SKM-1 treated with dmso at 0.1 percent for 144 hours (cell line): ENCODE measurements around the gene STAT3.
"Not testable (repeated sequence)": the region's sequence is repeated elsewhere in the genome, so short reads cannot be mapped to it uniquely, and the experiment has no call there.

Experiments used
- DNase-seq: peaks from one replicate; lab custom pipeline; 2025; ENCODE audit not compliant: unreplicated experiment; lab: John Stamatoyannopoulos, UW

STAT3 gene

GRCh38 chr17:42317967-42318366 lies 70.3 kb downstream of the STAT3 start:
- not testable (repeated sequence) for DNase-seq

- no peak for DNase-seq
Measured at GRCh38 chr17:42317266-42317845, 70.9 kb downstream of the STAT3 start.

- no peak for DNase-seq
Measured at GRCh38 chr17:42316755-42317154, 71.5 kb downstream of the STAT3 start.

GRCh38 chr17:42315402-42316156 lies 72.7 kb downstream of the STAT3 start:
- DNase-seq = no peak

GRCh38 chr17:42313773-42314566 lies 74.3 kb downstream of the STAT3 start:
- DNase-seq = no peak

GRCh38 chr17:42313389-42313772 lies 74.9 kb downstream of the STAT3 start:
- no peak for DNase-seq

GRCh38 chr17:42312285-42313130 lies 75.7 kb downstream of the STAT3 start:
- no peak for DNase-seq

- DNase-seq = no peak
Measured at GRCh38 chr17:42312035-42312284, 76.3 kb downstream of the STAT3 start.

- peak; percentile 46 for DNase-seq
Measured at GRCh38 chr17:42311240-42312034, 76.8 kb downstream of the STAT3 start.

GRCh38 chr17:42310787-42311215 lies 77.4 kb downstream of the STAT3 start:
- DNase-seq = no peak

- no peak for DNase-seq
Measured at GRCh38 chr17:42309986-42310786, 78.1 kb downstream of the STAT3 start.

- no peak for DNase-seq
Measured at GRCh38 chr17:42309142-42309541, 79.1 kb downstream of the STAT3 start.

- no peak for DNase-seq
Measured at GRCh38 chr17:42308446-42308845, 79.8 kb downstream of the STAT3 start.

- no peak for DNase-seq
Measured at GRCh38 chr17:42307362-42307927, 80.8 kb downstream of the STAT3 start.

GRCh38 chr17:42306385-42306667 lies 81.9 kb downstream of the STAT3 start:
- DNase-seq = no peak

- no peak for DNase-seq
Measured at GRCh38 chr17:42305543-42306384, 82.5 kb downstream of the STAT3 start.

GRCh38 chr17:42305031-42305330 lies 83.3 kb downstream of the STAT3 start:
- not testable (repeated sequence) for DNase-seq

- no peak for DNase-seq
Measured at GRCh38 chr17:42304187-42305030, 83.8 kb downstream of the STAT3 start.
